Subcutaneous abdominal adipose tissue (tissue), 5 donors: ENCODE data around the gene RTCA.
"Not testable (repeated sequence)": the region's sequence is repeated elsewhere in the genome, so short reads cannot be mapped to it uniquely, and the experiment has no call there.

Experiments used
- H3K27ac ChIP-seq: one replicate; pipeline ENCODE4 v1.7.0; 2013; ENCODE audit warnings: low read depth, mild to moderate bottlenecking, inconsistent platforms, low read length, moderate library complexity
- H3K27me3 ChIP-seq, 5 donors: one replicate each; pipeline ENCODE4 v1.7.0; 2013; ENCODE audit warnings: low read length in 5 of 5, inconsistent platforms in 1 of 5; ENCODE audit not compliant: control insufficient read depth in 5 of 5, insufficient read depth in 4 of 5
- H3K36me3 ChIP-seq, 5 donors: one replicate each; pipeline ENCODE4 v1.7.0; 2013; ENCODE audit warnings: low read length in 5 of 5; ENCODE audit not compliant: control insufficient read depth in 5 of 5, insufficient read depth in 5 of 5
- H3K4me1 ChIP-seq, 5 donors: one replicate each; pipeline ENCODE4 v1.7.0; 2013; ENCODE audit warnings: low read length in 5 of 5, mild to moderate bottlenecking in 3 of 5, moderate library complexity in 1 of 5; ENCODE audit not compliant: control insufficient read depth in 5 of 5, insufficient read depth in 5 of 5
- H3K4me3 ChIP-seq, 5 donors: one replicate each; pipeline ENCODE4 v1.7.0; 2013; ENCODE audit warnings: low read length in 5 of 5, low read depth in 1 of 5
- H3K9ac ChIP-seq, 5 donors: one replicate each; pipeline ENCODE4 v1.7.0; 2013; ENCODE audit warnings: low read length in 5 of 5, mild to moderate bottlenecking in 4 of 5, moderate library complexity in 3 of 5
- H3K9me3 ChIP-seq, 5 donors: one replicate each; pipeline ENCODE4 v1.7.0; 2013; ENCODE audit warnings: low read length in 5 of 5; ENCODE audit not compliant: control insufficient read depth in 5 of 5
- donor health status: healthy.
- donor health status: healthy.
- donor health status: healthy.
- donor health status: healthy.
- donor health status: healthy.

The RTCA gene

DNA sequence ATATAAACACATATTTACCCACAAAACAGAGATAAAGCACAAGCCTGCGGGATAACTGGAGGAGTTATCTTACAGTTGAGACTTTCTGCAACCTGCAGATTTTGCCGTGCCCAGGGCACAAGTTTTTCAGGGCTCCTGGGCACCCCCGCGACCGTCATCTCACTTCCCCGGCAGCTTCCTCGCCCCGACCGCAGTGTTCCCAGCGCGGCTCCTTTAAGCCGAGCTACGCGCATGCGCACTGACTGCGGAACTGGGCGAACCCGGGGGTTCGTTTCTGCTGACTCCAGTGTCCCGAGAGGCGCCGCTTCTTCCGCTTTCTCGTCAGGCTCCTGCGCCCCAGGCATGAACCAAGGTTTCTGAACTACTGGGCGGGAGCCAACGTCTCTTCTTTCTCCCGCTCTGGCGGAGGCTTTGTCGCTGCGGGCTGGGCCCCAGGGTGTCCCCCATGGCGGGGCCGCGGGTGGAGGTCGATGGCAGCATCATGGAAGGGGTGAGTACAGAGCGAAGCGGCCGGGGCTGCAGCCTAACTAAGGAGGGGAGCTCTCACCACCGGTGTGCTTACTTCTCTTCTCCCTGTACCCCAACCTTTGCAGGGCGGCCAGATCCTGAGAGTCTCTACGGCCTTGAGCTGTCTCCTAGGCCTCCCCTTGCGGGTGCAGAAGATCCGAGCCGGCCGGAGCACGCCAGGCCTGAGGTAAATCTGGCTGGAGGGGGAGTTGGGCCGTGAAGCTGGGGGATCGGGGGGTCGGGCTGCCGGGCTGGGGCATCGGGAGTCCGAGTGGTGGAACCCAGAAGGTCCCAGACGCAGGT, at the start of gene RTCA:
Gene RTCA (plus strand): TSS at position 286 of the 810 bp plus-strand sequence. CDS start 160 bp downstream, at position 446.
- Histone ChIP-seq H3K27ac (peak within 1 kb of the TSS; percentile 75), H3K4me3 (peak within 1 kb of the TSS; percentile 88 to 100 (median 96)), H3K4me1 (peaks cover 2 to 35% (median 23%) of the 10 kb centered on the region in 5 donors), H3K36me3 (peaks cover 16 to 30% (median 24%) of the 10 kb centered on the region in 5 donors), H3K9me3 (no peaks in the 10 kb centered on the region), H3K27me3 (no peaks in the 10 kb centered on the region), H3K9ac (peak within 1 kb of the TSS; percentile 48 to 96 (median 89))

DNA sequence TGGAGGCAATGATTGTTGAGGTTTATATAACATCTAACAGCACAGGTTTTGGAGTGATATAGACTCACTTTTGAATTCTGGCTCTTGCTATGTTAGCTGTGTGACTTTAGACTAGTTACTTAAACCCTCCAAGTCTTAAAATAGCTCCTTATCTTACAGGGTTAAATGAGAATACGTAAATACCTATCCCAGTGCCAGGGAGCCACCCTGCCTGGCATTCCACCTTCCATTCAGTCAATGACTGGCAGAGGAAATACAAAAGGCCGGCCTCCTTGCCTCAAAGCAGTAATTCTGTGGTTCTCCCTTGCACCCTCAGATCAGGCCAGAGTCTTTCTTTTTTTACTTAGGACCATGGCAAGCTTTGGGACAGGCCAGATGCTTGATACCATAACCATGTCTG, 48.2 kb upstream of the RTCA start:
- no peaks in the 10 kb centered on the region for H3K9me3 ChIP-seq
- no peaks in the 10 kb centered on the region for H3K27me3 ChIP-seq
- no peaks in the 10 kb centered on the region for H3K4me1 ChIP-seq
- H3K36me3 ChIP-seq: peaks cover 25 to 51% (median 33%) of the 10 kb centered on the region in 5 donors
- no peak overlapping the region for H3K4me3 ChIP-seq
- no peak overlapping the region for H3K9ac ChIP-seq
- H3K27ac ChIP-seq: no peak overlapping the region

DNA sequence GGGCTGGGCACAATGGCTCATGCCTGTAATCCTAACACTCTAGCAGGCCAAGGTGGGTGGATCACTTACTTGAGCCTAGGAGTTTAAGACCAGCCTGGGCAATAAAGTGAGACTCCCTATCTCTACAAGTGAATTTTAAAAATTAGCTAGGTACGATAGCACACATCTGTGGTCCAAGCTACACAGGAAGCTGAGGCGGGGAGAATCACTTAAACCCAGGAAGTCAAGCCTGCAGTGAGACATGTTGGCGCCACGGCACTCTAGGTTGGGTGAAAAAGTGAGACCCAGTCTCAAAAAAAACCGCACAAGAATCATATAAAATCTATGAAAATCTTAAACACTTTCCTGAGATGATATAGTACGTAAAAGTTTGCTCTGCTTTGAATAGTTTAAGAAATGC, 46.6 kb upstream of the RTCA start:
- no peaks in the 10 kb centered on the region for H3K9me3 ChIP-seq
- no peaks in the 10 kb centered on the region for H3K4me1 ChIP-seq
- H3K9ac ChIP-seq: no peak overlapping the region
- H3K36me3 ChIP-seq: peaks cover 14 to 42% (median 24%) of the 10 kb centered on the region in 5 donors
- H3K27ac ChIP-seq: no peak overlapping the region
- no peak overlapping the region for H3K4me3 ChIP-seq
- no peaks in the 10 kb centered on the region for H3K27me3 ChIP-seq

DNA sequence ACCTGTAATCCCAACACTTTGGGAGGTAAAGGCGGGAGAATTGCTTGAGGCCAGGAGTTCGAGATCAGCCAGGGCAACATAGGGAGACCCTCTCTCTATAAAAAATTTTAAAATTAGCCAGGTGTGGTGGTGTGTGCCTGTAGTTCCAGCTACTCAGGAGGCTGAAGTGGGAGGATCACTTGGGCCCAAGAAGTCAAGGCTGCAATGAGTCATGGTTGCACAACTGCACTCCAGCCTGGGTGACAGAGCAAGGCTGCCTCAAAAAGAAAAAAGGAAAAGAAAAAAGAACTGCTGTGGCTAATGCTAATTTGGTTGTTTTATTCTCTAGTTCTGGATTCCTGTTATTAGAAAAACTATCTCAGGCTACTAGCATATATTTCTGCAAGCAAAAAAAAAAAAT, 46.1 kb upstream of the RTCA start:
- Histone ChIP-seq H3K9ac (no peak overlapping the region), H3K36me3 (peaks cover 11 to 37% (median 21%) of the 10 kb centered on the region in 5 donors), H3K9me3 (no peaks in the 10 kb centered on the region), H3K27ac (no peak overlapping the region), H3K4me3 (no peak overlapping the region), H3K27me3 (no peaks in the 10 kb centered on the region), H3K4me1 (no peaks in the 10 kb centered on the region)

DNA sequence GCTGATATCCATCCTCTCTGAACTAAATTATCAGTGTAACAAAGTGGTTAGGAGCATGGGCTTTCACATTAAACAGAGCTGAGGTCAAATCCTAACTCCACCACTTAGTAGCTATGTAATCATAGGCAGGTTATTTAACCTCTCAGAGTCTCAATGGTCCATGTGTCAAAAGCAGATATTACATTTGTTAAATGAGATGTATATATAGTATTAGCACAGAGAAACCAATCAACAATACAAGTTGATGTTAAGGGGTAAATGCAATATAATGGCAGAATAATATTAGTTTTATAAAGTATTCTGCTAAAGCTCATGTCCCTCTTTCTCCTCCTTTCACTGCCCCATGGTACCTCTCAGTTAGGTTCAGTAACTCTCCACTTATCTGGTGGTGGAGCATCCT, 43.6 kb upstream of the RTCA start:
- Histone ChIP-seq H3K27me3 (no peaks in the 10 kb centered on the region), H3K4me3 (no peak overlapping the region), H3K27ac (no peak overlapping the region), H3K36me3 (peaks cover 10 to 23% (median 19%) of the 10 kb centered on the region in 5 donors), H3K9ac (no peak overlapping the region), H3K9me3 (no peaks in the 10 kb centered on the region), H3K4me1 (no peaks in the 10 kb centered on the region)

DNA sequence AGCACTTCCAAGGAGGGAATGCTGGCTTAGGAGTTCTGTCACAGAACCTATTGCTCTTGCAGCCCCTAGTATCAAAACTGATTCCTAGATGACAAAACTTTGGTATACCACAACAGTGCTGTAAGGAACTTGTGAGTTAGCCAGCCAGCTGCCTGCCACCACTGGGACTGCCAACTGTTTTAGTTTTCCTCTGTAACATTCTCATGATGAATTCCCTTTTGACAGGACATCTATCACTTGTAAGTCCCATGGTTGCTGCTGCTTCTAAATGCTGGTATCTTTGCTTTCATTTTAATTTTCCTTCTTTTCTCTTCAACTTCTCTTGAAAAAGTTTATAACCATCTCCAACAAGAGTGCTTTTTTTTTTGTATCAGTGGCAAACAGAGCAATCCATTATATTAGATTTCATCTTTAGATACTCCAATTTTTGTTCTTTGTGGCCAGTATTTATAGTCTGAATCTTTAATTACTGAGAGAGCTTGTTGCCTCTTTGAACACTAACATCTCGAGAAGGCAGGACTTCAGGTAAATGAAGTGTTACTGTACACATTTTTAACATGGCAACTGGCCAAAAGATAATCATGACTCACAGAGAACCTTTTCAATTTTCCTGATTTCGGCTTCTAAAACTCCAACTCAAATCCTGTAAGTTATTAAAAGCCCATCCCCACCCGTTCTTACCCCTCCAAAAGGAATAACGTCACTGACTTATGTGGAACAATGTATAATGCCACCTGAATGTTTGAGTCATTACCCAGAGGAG, 36.2 kb upstream of the RTCA start:
- Histone ChIP-seq H3K9me3 (no peaks in the 10 kb centered on the region), H3K27me3 (no peaks in the 10 kb centered on the region), H3K4me3 (no peak overlapping the region), H3K27ac (no peak overlapping the region), H3K4me1 (no peaks in the 10 kb centered on the region), H3K36me3 (peaks cover 30 to 42% (median 36%) of the 10 kb centered on the region in 5 donors), H3K9ac (no peak overlapping the region)

DNA sequence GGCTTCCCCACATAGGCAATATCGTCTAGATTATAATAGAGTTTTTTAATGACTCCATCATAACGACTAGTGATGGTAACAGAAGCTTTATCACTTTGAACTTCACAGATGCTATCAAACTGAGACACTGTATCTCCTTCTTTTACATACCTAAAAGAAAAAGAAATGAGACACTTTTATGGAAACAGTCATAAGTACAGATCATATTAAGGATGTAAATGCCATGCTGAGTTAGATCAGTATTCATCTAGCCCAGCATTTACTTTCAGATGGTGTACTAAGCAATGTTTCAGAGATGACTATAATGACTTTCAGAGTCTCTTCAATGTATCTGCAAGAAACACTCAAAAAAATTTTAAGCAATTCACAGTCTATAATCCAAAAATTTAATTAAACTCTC, 35.3 kb upstream of the RTCA start:
- Histone ChIP-seq H3K9ac (no peak overlapping the region), H3K4me3 (no peak overlapping the region), H3K4me1 (no peaks in the 10 kb centered on the region), H3K27ac (no peak overlapping the region), H3K27me3 (no peaks in the 10 kb centered on the region), H3K36me3 (peaks cover 33 to 42% (median 38%) of the 10 kb centered on the region in 5 donors), H3K9me3 (no peaks in the 10 kb centered on the region)

DNA sequence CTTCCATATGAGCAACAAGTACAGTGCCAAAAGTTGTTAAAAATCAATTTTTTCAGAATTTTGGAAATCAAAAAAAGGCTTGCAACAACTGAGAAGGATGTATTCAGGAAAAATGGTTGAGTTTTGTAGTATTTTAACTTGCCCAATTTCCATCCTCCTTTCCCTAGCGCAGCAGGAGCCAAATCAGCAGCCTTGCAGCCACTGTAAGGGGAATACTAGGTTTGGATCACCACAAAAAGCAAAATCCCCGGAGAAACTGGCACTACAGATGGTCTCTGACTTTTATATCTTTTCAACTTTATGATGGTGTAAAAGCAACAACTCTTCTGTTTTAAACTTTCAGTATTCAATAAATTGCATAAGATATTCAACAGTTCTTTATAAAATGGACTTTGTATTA, 34.3 kb upstream of the RTCA start:
- H3K36me3 ChIP-seq: peaks cover 34 to 43% (median 37%) of the 10 kb centered on the region in 5 donors
- no peaks in the 10 kb centered on the region for H3K27me3 ChIP-seq
- no peaks in the 10 kb centered on the region for H3K9me3 ChIP-seq
- no peak overlapping the region for H3K4me3 ChIP-seq
- no peak overlapping the region for H3K27ac ChIP-seq
- no peak overlapping the region for H3K9ac ChIP-seq
- no peaks in the 10 kb centered on the region for H3K4me1 ChIP-seq

DNA sequence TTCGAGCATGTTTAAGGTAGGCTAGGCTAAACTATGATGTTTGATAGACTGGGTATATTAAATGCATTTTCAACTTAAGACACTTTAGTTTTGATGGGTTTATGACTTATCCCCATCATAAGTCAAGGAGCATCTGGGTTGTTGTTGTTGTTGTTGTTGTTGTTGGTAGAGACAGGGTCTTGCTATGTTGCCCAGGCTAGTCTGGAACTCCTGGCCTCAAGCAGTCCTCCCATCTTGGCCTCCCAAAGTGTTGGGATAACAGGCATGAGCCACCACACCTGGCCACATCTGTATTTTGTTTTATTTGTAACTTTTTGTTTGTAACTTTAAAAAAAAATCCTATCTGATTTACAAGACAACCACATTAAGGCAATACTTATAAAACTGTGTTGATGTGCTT, 33.9 kb upstream of the RTCA start:
- Histone ChIP-seq H3K36me3 (peaks cover 32 to 46% (median 36%) of the 10 kb centered on the region in 5 donors), H3K27me3 (no peaks in the 10 kb centered on the region), H3K4me1 (no peaks in the 10 kb centered on the region), H3K4me3 (no peak overlapping the region), H3K9me3 (no peaks in the 10 kb centered on the region), H3K9ac (no peak overlapping the region), H3K27ac (no peak overlapping the region)

DNA sequence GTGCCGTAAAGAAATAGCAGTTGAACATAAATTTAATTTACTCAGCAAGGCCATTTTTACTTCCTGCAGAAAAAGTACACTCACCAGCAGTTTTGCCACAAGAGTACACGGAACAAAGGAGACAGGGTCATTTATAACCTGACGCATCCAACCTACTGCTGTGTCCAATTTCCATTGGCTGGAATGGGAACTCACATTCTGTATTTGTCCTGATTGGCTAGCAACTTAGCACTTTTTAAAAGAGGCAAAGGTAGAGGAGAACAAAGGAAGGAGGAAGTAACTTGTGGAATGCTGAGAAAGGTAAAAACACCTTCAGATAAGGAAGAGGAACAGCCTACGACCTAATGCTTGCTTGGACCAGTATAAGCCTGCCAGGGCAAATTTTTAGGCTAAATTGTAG, 32.5 kb upstream of the RTCA start:
- not testable (repeated sequence) for H3K9me3 ChIP-seq, H3K27me3 ChIP-seq, H3K4me3 ChIP-seq, H3K4me1 ChIP-seq, H3K9ac ChIP-seq, H3K27ac ChIP-seq
- peaks cover 27 to 43% (median 35%) of the 10 kb centered on the region in 5 donors for H3K36me3 ChIP-seq
